HG02938 (cell line): ENCODE data around the gene NDUFA6.
"Not testable (repeated sequence)": the region's sequence is repeated elsewhere in the genome, so short reads cannot be mapped to it uniquely, and the experiment has no call there.

Experiments used
- ATAC-seq: cut with Tn5 transposase; IDR thresholded peaks from one replicate; pipeline ENCODE4 v1.9.1; 2021; ENCODE audit warnings: mild to moderate bottlenecking, moderate library complexity; ENCODE audit not compliant: unreplicated experiment

Gene NDUFA6

GRCh38 chr22:42072606-42073330, 17.8 kb downstream of the NDUFA6 start:
- no peak for ATAC-seq

GRCh38 chr22:42071508-42071907, 19.1 kb downstream of the NDUFA6 start:
- not testable (repeated sequence) for ATAC-seq

GRCh38 chr22:42070517-42071422, 19.8 kb downstream of the NDUFA6 start, which contains the start of gene NAGA:
Gene NAGA, minus strand, starts transcription at chr22:42070812. Its CDS starts 515 bp downstream, at chr22:42070297.
- ATAC-seq: peak; percentile 81

- ATAC-seq: peak; percentile 14
These were observed 20.6 kb downstream of the NDUFA6 start for GRCh38 chr22:42069801-42070516.

- ATAC-seq: no peak
These were observed 22.3 kb downstream of the NDUFA6 start for GRCh38 chr22:42068291-42068690.

GRCh38 chr22:42067671-42068251, 22.8 kb downstream of the NDUFA6 start:
- no peak for ATAC-seq

GRCh38 chr22:42066937-42067336, 23.6 kb downstream of the NDUFA6 start:
- no peak for ATAC-seq

- no peak for ATAC-seq
These were observed 24.3 kb downstream of the NDUFA6 start for GRCh38 chr22:42066126-42066761.

GRCh38 chr22:42065438-42066125, 25.0 kb downstream of the NDUFA6 start:
- no peak for ATAC-seq

GRCh38 chr22:42064629-42065028, 25.9 kb downstream of the NDUFA6 start:
- ATAC-seq: no peak

- ATAC-seq: no peak
These were observed 27.9 kb downstream of the NDUFA6 start for GRCh38 chr22:42062506-42063170.

- no peak for ATAC-seq
These were observed 29.5 kb downstream of the NDUFA6 start for GRCh38 chr22:42061041-42061440.

- ATAC-seq: no peak
These were observed 30.1 kb downstream of the NDUFA6 start for GRCh38 chr22:42060489-42060888.

GRCh38 chr22:42056757-42057511, 33.6 kb downstream of the NDUFA6 start:
- no peak for ATAC-seq

- ATAC-seq: no peak
These were observed 37.8 kb downstream of the NDUFA6 start for GRCh38 chr22:42052765-42053164.

GRCh38 chr22:42050641-42051180, 39.9 kb downstream of the NDUFA6 start:
- ATAC-seq: no peak

GRCh38 chr22:42041784-42042183, 48.8 kb downstream of the NDUFA6 start:
- no peak for ATAC-seq

GRCh38 chr22:42039271-42039670, 51.3 kb downstream of the NDUFA6 start:
- no peak for ATAC-seq
